ENCODE measurements around the gene FOXR1.
"Not testable (repeated sequence)": the region's sequence is repeated elsewhere in the genome, so short reads cannot be mapped to it uniquely, and the experiment has no call there.

FOXR1 gene

DNA sequence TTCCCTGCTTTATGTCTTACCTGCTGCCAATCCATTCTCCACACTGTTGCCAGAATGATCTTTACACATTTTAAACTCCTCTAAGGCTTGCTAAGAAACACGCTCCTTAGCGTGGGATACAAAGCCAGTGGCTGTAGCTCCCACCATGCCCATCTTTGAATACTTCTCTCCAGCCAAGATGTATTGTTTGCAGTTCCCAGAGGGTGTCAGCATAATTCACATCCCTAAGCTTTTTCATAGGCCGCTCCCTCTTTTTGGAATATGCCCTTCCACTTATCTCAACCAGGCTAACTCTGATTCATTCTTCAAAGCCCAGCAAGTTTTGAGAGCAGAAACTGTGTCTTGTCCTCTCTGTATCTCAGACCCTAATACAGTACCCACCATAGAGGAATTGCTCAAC, 23.6 kb upstream of the FOXR1 start:
- TF ChIP-seq, protein P1, sequence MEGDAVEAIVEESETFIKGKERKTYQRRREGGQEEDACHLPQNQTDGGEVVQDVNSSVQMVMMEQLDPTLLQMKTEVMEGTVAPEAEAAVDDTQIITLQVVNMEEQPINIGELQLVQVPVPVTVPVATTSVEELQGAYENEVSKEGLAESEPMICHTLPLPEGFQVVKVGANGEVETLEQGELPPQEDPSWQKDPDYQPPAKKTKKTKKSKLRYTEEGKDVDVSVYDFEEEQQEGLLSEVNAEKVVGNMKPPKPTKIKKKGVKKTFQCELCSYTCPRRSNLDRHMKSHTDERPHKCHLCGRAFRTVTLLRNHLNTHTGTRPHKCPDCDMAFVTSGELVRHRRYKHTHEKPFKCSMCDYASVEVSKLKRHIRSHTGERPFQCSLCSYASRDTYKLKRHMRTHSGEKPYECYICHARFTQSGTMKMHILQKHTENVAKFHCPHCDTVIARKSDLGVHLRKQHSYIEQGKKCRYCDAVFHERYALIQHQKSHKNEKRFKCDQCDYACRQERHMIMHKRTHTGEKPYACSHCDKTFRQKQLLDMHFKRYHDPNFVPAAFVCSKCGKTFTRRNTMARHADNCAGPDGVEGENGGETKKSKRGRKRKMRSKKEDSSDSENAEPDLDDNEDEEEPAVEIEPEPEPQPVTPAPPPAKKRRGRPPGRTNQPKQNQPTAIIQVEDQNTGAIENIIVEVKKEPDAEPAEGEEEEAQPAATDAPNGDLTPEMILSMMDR (IDR thresholded peaks at IDR 0.05) = no peak
- Histone ChIP-seq H3K27ac (no peak overlapping the region), H3K4me3 (no peak overlapping the region)
- no peak for DNase-seq (ENCODE audit: low spot score)

DNA sequence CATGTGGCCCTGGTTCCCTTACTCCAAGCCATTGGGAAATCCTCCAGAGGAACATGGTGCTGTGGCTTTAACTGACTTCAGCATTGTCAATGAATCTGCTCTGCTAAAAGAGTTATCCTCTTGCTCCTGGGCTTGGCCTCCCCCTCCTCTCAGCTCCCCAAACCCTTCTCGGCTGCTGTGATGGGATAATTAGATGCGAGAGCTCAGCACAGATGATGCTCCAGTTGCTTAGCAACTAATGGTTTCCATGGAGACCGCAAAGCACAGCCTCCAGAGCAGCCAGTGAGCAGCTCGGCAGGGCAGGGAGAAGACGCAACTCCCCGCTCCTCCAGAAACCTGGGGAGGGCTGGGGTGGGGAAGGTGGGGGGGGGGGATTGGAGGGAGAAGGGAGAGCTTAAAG, 18.3 kb upstream of the FOXR1 start:
- DNase-seq (ENCODE audit: low spot score) = no peak

DNA sequence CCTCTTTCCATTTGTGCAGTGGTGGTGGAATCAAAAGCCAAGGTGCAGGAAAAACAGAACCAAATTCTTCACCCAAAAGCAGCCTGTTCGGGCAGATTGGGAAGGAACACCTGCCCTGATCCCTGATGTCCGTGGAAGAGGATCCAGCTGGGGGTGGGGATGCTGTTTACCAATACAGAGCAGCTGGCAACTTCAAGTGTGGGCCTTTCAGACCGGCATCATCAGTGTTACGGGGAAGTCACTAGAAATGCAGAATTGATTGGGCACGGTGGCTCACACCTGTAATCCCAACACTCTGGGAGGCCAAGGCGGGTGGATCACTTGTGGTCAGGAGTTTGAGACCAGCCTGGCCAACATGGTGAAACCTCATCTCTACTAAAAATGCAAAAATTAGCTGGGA, 17.6 kb upstream of the FOXR1 start:
- DNase-seq (ENCODE audit: low spot score); H3K4me3 ChIP-seq; H3K27ac ChIP-seq: not testable (repeated sequence)

More for the DNA sequence above, 18.3 kb upstream of the FOXR1 start:
- Histone ChIP-seq H3K27ac (no peak overlapping the region), H3K4me3 (no peak overlapping the region)
- TF ChIP-seq, protein P1 (IDR thresholded peaks at IDR 0.05) = no peak

DNA sequence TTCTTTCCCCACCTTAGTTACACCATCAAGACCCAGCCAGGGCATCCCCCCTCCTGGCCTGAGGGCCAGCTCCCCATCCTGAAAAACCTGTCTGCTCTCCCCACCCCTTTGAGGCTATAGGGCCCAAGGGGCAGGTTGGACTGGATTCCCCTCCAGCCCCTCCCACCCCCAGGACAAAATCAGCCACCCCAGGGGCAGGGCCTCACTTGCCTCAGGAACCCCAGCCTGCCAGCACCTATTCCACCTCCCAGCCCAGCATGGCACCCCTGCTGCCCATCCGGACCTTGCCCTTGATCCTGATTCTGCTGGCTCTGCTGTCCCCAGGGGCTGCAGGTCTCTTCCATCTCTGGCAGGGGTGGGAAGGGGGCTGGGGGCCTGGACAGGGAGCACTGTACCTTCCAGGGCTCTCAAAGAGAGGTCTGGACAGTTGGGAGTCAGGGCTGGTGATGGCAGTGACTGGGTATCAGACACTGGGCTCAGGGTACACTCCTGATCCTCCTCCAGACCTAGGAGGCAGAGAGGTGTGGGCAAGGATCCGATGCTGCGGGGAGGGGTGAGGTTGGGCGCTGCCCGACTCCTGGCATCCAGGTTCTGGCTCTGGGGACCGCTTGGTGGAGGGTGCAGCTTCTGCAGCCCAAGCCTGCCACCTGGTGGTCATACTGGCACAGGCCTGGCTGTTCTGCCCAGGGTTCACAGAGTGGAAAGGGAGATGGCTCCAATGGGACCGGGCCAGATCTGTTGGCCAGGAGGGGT, 15.3 kb upstream of the FOXR1 start, which contains the start of gene UPK2:
Gene UPK2, plus strand, starts transcription at position 205 of the 753 bp plus-strand sequence. Its CDS starts 53 bp downstream, at position 258.
- no peak within 1 kb of the TSS for H3K27ac ChIP-seq
- TF ChIP-seq, protein P1 (IDR thresholded peaks at IDR 0.05) = peak; percentile 90
- H3K4me3 ChIP-seq = no peak within 1 kb of the TSS
- peak; percentile 87 for DNase-seq (ENCODE audit: low spot score)

DNA sequence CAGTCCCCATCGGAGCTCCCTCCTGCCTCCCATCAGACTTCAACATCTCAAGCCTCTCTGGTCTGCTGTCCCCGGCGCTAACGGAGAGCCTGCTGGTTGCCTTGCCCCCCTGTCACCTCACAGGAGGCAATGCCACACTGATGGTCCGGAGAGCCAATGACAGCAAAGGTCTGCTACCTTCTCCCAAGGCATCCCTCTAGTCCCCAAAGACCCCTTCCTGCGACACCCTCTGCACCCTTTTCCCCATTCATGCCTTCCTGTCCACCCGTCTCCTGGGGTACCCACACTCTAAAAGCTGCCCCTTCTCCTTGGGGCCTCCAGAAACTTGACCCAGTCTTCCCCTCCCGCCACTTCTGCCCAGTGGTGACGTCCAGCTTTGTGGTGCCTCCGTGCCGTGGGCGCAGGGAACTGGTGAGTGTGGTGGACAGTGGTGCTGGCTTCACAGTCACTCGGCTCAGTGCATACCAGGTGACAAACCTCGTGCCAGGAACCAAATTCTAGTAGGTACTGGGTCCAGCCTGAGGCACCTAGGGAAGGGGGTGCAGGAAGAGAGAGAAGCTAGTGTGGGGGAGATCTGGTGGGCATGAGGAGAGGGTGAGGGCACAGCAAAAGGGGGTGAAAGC, 14.6 kb upstream of the FOXR1 start:
- TF ChIP-seq, protein P1 (IDR thresholded peaks at IDR 0.05) = no peak
- Histone ChIP-seq H3K27ac (no peak overlapping the region), H3K4me3 (no peak overlapping the region)
- no peak for DNase-seq (ENCODE audit: low spot score)

DNA sequence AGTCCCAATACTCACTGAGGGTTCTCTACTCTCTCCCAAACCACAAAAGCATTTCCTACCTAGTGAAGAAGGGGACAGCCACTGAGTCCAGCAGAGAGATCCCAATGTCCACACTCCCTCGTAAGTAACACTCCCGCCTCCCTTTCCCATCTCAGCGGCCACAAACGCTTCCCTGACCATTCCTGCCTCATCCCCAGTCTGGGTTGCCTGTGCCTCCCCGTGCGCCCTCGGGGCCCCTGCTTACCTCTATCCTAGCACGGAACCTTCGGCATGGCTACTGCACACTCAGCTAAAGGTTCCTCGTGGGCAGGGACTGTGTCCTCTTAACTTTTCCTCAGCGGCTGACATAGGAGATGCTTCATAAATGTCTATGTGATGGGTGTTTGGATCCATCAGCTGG, 14.0 kb upstream of the FOXR1 start:
- no peak for DNase-seq (ENCODE audit: low spot score)
- TF ChIP-seq, protein P1 (IDR thresholded peaks at IDR 0.05) = no peak

DNA sequence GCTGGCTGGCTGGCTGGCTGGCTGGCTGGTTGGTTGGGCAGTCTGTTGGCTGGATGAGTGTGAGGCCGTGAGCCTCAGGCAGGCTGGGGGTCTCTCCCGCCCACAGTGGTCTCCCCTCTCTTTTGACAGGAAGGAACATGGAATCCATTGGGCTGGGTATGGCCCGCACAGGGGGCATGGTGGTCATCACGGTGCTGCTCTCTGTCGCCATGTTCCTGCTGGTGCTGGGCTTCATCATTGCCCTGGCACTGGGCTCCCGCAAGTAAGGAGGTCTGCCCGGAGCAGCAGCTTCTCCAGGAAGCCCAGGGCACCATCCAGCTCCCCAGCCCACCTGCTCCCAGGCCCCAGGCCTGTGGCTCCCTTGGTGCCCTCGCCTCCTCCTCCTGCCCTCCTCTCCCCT, 13.6 kb upstream of the FOXR1 start:
- no peak for DNase-seq (ENCODE audit: low spot score)
- H3K4me3 ChIP-seq = no peak overlapping the region
- TF ChIP-seq, protein P1 (IDR thresholded peaks at IDR 0.05) = no peak
- no peak overlapping the region for H3K27ac ChIP-seq

More for the DNA sequence above, 14.0 kb upstream of the FOXR1 start:
- H3K4me3 ChIP-seq = no peak overlapping the region
- no peak overlapping the region for H3K27ac ChIP-seq
